HG03045 (cell line): Measurements from ENCODE around the gene ROCK1.
"Not testable (repeated sequence)": the region's sequence is repeated elsewhere in the genome, so short reads cannot be mapped to it uniquely, and the experiment has no call there.

ENCODE experiments used
- ATAC-seq: cut with Tn5 transposase; IDR thresholded peaks from one replicate; pipeline ENCODE4 v1.9.1; 2021; ENCODE audit warnings: mild to moderate bottlenecking, moderate library complexity; ENCODE audit not compliant: unreplicated experiment

Gene ROCK1

DNA sequence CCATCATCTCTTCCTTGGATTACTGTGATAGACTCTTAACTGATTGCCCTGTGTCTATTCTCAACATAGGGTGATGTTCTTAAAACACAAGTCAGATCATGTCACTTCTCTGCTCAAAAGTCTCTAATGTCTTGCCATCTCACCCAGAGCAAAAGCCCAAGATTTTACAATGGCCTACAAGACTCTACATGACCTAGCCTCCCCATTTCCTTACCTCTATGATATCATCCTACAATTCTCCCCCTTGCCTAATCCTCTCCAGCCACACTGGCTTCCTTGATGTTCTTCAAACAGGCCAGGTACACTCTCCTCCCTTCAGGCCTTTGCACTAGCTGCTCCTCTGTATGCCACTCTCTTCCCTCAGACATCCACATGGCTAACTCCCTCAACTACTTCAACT is 55.1 kb downstream of the ROCK1 start:
- ATAC-seq = no peak

DNA sequence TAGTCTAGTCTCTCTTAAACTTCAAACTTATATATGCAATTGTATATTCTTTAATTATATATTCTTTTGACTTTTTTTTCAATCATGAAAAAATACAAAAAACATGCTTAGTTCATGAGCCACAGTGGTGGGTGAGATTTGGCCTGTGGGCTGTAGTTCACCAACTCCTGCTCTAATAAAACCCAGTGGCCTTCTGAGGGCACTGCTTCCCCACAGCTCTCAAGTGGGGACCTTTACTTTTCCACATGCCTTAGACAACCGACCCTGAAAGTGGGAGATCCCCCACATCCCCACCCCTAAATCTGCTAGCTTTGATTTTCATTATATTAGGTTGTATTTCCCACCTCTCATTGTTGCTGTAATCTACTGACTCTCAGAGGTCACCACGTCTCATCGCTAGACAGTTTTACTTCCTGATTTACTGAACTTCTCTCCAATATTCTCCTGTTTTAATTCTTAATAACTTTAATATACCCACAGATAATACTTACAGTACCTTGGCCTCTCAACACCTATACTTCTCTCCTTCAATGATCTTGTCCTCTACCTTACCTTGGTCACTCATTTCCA is 57.3 kb downstream of the ROCK1 start:
- no peak for ATAC-seq

DNA sequence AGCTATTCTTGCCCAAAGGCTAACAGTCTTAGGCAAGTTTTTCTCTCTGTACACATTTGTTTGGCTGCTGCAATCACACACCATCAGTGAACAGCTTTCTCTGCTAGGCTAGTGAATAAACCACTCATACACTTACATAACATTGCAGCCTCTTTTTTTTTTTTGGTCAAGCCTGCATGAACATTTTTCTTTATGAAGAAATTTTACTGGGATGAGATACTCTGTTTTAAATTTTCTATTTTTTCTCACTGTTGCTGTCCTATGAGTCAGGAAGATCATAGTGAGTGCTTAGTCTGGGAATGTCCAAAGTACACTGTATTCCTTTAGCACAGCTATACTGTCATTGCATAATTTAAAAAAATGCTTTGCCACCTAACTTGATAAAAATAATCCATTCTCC is 58.5 kb downstream of the ROCK1 start:
- ATAC-seq = no peak

DNA sequence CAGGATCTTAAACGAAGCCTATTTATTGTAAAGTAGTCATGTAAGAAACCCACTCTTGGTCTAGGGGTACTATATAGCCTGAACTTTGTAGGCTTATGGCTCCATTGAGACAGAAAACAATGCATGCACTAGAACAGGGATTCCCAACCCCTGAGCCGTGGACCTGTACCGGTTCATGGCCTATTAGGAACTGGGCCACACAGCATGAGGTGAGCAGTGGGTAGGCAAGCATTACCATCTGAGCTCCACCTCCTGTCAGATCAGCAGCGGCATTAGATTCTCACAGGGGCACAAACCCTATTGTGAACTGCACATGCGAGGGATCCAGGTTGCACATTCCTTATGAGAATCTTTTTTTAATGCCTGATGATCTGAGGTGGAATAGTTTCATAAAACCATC is 59.2 kb downstream of the ROCK1 start:
- ATAC-seq = no peak

DNA sequence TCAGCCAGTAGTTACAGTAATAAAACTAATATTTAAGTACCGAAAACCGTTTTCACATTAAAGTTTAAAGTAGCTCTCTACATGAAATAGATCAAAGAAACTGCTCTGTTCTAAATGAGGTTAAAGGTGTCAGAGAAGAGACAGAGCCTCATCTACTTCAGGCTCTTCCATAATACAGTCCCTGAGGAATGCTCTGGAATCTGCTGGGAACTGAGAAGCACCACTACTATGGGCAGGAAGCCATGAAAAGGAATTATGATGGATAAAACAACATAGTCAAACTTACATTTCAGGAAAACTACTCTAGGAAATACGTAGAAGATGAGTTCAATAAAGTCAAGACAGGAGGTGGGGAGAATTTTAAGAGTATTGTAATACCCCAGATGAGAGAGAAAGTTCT is 60.0 kb downstream of the ROCK1 start:
- ATAC-seq = no peak

DNA sequence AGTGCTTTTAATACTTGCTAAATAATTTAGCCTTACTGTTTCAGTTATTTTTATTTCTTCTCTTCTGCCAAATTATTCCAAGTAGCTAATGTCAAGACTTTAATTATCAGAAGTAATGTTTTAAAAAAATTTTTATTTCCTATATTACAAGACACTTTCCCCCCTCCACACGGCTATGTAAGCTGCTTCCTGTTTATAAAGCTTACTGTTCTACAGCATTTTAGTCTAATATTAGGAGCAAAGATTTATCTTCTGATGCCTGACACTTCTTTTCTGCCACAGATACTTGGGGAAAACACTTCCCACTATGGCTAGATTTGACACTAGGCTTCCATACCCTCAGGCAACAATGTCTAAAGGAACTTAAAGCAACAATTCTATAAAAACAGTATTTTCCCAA is 62.3 kb downstream of the ROCK1 start:
- ATAC-seq = no peak

- no peak for ATAC-seq
Measured at GRCh38 chr18:21047126-21047525, 64.5 kb downstream of the ROCK1 start.

- no peak for ATAC-seq
Measured at GRCh38 chr18:21040466-21040865, 71.1 kb downstream of the ROCK1 start.

- no peak for ATAC-seq
Measured at GRCh38 chr18:21038201-21038600, 73.4 kb downstream of the ROCK1 start.

- no peak for ATAC-seq
Measured at GRCh38 chr18:21031845-21032244, 79.8 kb downstream of the ROCK1 start.

DNA sequence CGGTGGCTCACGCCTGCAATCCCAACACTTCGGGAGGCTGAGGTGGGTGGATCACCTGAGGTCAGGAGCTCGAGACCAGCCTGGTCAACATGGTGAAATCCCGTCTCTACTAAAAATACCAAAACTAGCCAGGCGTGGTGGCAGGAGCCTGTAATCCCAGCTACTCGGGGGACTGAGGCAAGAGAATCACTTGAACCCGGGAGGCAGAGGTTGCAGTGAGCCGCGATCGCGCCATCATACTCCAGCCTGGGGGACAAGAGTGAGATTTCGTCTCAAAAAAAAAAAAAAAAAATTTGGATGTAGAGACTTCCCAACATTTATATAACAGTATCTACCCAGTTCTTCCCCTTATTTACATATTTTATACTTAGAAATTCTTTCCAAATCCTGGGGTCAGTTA is 93.4 kb downstream of the ROCK1 start:
- ATAC-seq = not testable (repeated sequence)

- no peak for ATAC-seq
Measured at GRCh38 chr18:21012308-21012707, 99.3 kb downstream of the ROCK1 start.

DNA sequence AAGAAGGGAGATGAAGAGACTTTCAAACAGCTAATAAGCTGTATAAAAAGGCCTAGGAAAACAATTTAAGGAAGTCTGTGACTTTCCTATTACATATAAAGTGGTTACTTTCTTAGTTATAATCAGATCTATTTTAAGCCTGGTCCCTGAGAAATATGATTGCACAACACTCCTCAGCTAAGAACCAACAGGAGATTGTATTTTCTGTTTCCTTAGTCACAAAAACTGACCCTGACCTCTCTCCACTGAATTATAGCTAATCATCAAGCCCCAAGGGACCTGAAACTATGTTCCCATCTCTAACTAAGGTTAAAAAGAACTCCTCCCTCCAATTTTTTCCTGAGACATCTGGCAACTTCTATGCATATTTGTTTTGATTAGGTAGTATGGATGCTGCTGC is 106.9 kb downstream of the ROCK1 start:
- no peak for ATAC-seq

GRCh38 chr18:21000667-21001066 is 110.9 kb downstream of the ROCK1 start:
- ATAC-seq = no peak

GRCh38 chr18:20997371-20997770 is 114.2 kb downstream of the ROCK1 start:
- no peak for ATAC-seq

GRCh38 chr18:20996418-20996817 is 115.2 kb downstream of the ROCK1 start:
- no peak for ATAC-seq

- ATAC-seq = no peak
Measured at GRCh38 chr18:20988726-20989125, 122.9 kb downstream of the ROCK1 start.

DNA sequence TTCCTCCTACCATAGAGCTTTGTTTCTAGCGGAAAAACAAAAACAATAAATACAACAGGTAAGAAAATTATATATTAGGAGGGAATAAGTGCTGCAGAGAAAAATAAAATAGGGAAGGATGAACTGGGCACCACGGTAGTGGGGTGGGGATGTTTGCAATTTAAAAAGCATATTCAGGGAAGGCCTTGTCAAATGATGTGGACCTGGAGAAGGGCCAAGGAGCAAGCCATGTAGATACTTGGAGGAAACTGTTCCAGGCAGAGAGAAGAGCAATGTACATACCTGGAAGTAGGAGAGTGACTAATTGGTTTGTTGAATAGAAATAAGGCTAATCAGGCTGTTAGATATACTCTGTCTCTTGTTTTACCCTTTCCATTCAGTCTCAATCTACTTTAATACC is 136.5 kb downstream of the ROCK1 start:
- no peak for ATAC-seq

DNA sequence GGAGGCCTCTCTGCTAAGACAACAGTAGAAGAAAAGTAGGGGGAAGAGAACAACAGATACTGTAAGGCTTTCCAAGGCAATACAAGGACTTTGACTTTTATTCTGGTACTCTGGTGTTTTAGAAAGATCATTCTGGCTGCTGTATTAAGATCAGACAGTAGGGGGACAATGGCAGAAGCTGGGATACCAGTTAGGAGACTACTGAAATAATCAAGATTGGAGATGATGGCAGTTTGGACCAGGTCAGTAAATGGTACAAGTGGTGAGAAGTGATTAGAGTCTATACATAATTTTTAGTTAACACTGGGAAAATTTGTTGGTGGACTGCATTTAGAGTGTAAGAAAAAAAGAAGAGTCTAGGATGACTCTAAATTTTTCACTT is 139.7 kb downstream of the ROCK1 start:
- ATAC-seq = no peak

- no peak for ATAC-seq
Measured at GRCh38 chr18:20966795-20967194, 144.8 kb downstream of the ROCK1 start.

- no peak for ATAC-seq
Measured at GRCh38 chr18:20963027-20963426, 148.6 kb downstream of the ROCK1 start.

DNA sequence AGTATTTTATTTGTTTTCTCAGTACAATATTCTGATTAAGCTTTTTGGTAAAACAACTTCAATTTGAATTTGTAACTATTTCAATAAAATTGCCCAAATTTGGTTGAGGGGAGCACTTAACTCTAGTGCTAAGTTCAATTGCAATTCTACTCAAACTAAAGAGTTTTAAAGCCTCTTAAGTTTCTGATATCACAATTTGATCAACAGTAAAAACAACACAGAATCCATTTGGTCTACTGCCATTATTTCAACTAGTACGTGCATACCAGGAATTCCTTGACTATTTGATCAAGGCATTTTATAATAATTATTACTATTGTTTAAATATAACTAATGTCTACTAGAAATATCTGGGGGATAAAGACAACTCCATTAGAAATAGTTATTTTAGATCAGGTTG is 150.9 kb downstream of the ROCK1 start:
- ATAC-seq = no peak

DNA sequence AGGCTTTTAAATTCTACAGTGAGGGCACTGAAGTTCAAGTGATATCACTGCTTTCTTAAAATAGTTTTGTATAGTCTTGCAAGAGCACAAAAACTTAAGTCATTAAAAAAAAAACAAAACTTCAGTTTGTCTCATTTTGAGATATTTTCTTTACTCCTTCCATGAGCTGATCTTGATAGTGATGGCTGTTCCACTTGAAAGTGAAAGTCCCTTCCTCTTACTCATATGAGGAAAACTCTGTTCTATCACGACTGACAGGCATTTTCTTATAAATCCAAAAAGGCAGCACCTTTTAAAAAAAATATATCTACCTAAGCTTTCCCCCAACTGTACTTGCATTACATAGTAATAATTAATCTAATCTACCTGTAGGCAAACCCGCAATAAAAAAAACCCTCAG is 160.8 kb downstream of the ROCK1 start:
- not testable (repeated sequence) for ATAC-seq
